ENCODE results near the gene KLHL36.

The KLHL36 gene

GRCh38 chr16:84709609-84710008 is 61.3 kb downstream of the KLHL36 start:
- peaks cover 18% of the 10 kb centered on the region for H3K4me1 ChIP-seq (ENCODE audit: control insufficient read depth, low read depth, low read length)
- H3K4me3 ChIP-seq (ENCODE audit: low read length) = no peak overlapping the region
- no peaks in the 10 kb centered on the region for H3K36me3 ChIP-seq (ENCODE audit: control insufficient read depth, low read depth, low read length)
- no peak overlapping the region for H3K9ac ChIP-seq (ENCODE audit: low read length)
- no peaks in the 10 kb centered on the region for H3K27me3 ChIP-seq (ENCODE audit: control insufficient read depth, insufficient read depth, low read length)
- H3K27ac ChIP-seq (ENCODE audit: low read length) = no peak overlapping the region
- no peaks in the 10 kb centered on the region for H3K9me3 ChIP-seq (ENCODE audit: control insufficient read depth, low read depth, low read length)

GRCh38 chr16:84710686-84711085 is 62.4 kb downstream of the KLHL36 start:
- Histone ChIP-seq H3K27ac (ENCODE audit: low read length) (no peak overlapping the region), H3K9ac (ENCODE audit: low read length) (no peak overlapping the region)

More at GRCh38 chr16:84710686-84711085, 62.4 kb downstream of the KLHL36 start:
- no peak overlapping the region for H3K4me3 ChIP-seq (ENCODE audit: low read length)
- H3K27me3 ChIP-seq (ENCODE audit: control insufficient read depth, insufficient read depth, low read length) = no peaks in the 10 kb centered on the region
- peaks cover 18% of the 10 kb centered on the region for H3K4me1 ChIP-seq (ENCODE audit: control insufficient read depth, low read depth, low read length)
- no peaks in the 10 kb centered on the region for H3K9me3 ChIP-seq (ENCODE audit: control insufficient read depth, low read depth, low read length)
- no peaks in the 10 kb centered on the region for H3K36me3 ChIP-seq (ENCODE audit: control insufficient read depth, low read depth, low read length)
